ENCODE data around the gene MSANTD1. TPM values are rescaled to one million over a fixed set of nuclear protein-coding genes. Genes with fewer than 3 reads are reported as not detected.

Gene MSANTD1
- total RNA-seq, 1 experiment from 2014 or later = 0.95 TPM

- Histone ChIP-seq H3K36me3 (ENCODE audit: control insufficient read depth, insufficient read depth, low read length) (0 out of 2 replicates have a peak, but pooled peaks cover 5% of the 10 kb centered on the region), H3K4me1 (no peaks in the 10 kb centered on the region), H3K9me3 (no peaks in the 10 kb centered on the region), H3K27me3 (replicated peaks; ENCODE audit: control insufficient read depth, insufficient read depth, low read length) (no peaks in the 10 kb centered on the region), H3K4me3 (ENCODE audit: low read depth, low read length) (no peak overlapping the region)
- TF ChIP-seq CTCF (IDR thresholded peaks at IDR 0.05; ENCODE audit: insufficient read depth in 1 of 2, low read depth in 1 of 2, low read length in 1 of 2, severe bottlenecking in 1 of 2, unreplicated experiment in 1 of 2) = no peak
- BruUV-seq (replicated peaks) = no TSS peak
- ChIA-PET POLR2A (no interaction called here), CTCF (interaction anchor here (0.7 kb wide), 1 partner anchor 75 kb away, joined by 3 read pairs; no protein-coding TSS in a partner anchor)
- Mint-ChIP-seq H3K4me1 (ENCODE audit: low read depth, unreplicated experiment) (no peaks in the 10 kb centered on the region), H3K9me3 (ENCODE audit: unreplicated experiment) (no peaks in the 10 kb centered on the region), H3K27me3 (ENCODE audit: insufficient read depth, unreplicated experiment) (no peaks in the 10 kb centered on the region), H3K36me3 (ENCODE audit: insufficient read depth, unreplicated experiment) (peaks cover 50% of the 10 kb centered on the region), H3K4me3 (ENCODE audit: unreplicated experiment) (no peak overlapping the region), H3K27ac (ENCODE audit: unreplicated experiment) (no peak overlapping the region)
- intact Hi-C loops (cut with micrococcal nuclease; ENCODE audit: unreplicated experiment) = no loop called here
- no peak for DNase-seq
Measured at GRCh38 chr4:3225071-3225850, 23.7 kb upstream of the MSANTD1 start.

GRCh38 chr4:3225936-3226335 lies 23.0 kb upstream of the MSANTD1 start:
- BruUV-seq (replicated peaks) = no TSS peak
- TF ChIP-seq CTCF (IDR thresholded peaks at IDR 0.05; ENCODE audit: insufficient read depth in 1 of 2, low read depth in 1 of 2, low read length in 1 of 2, severe bottlenecking in 1 of 2, unreplicated experiment in 1 of 2) = no peak
- H3K27ac Mint-ChIP-seq (ENCODE audit: unreplicated experiment) = no peak overlapping the region
- Histone ChIP-seq H3K27me3 (replicated peaks; ENCODE audit: control insufficient read depth, insufficient read depth, low read length) (no peaks in the 10 kb centered on the region), H3K4me1 (no peaks in the 10 kb centered on the region), H3K36me3 (ENCODE audit: control insufficient read depth, insufficient read depth, low read length) (peaks cover 5% of the 10 kb centered on the region; the same call in 1 of the 2 replicates), H3K9me3 (no peaks in the 10 kb centered on the region), H3K4me3 (ENCODE audit: low read depth, low read length) (no peak overlapping the region)
- peaks cover 57% of the 10 kb centered on the region for H3K36me3 Mint-ChIP-seq (ENCODE audit: insufficient read depth, unreplicated experiment)
- DNase-seq = no peak
- intact Hi-C loops (cut with micrococcal nuclease; ENCODE audit: unreplicated experiment) = no loop called here
- H3K4me3 Mint-ChIP-seq (ENCODE audit: unreplicated experiment) = no peak overlapping the region
- CTCF ChIA-PET = no interaction called here
- no peaks in the 10 kb centered on the region for H3K4me1 Mint-ChIP-seq (ENCODE audit: low read depth, unreplicated experiment)
- H3K9me3 Mint-ChIP-seq (ENCODE audit: unreplicated experiment) = no peaks in the 10 kb centered on the region
- no peaks in the 10 kb centered on the region for H3K27me3 Mint-ChIP-seq (ENCODE audit: insufficient read depth, unreplicated experiment)
- POLR2A ChIA-PET = no interaction called here

GRCh38 chr4:3226467-3226866 lies 22.5 kb upstream of the MSANTD1 start:
- CTCF ChIA-PET = no interaction called here
- no TSS peak for BruUV-seq (replicated peaks)
- no peaks in the 10 kb centered on the region for H3K9me3 Mint-ChIP-seq (ENCODE audit: unreplicated experiment)
- H3K27ac Mint-ChIP-seq (ENCODE audit: unreplicated experiment) = no peak overlapping the region
- intact Hi-C loops (cut with micrococcal nuclease; ENCODE audit: unreplicated experiment) = no loop called here
- POLR2A ChIA-PET = no interaction called here
- DNase-seq = no peak
- H3K9me3 ChIP-seq = no peaks in the 10 kb centered on the region
- no peak overlapping the region for H3K4me3 Mint-ChIP-seq (ENCODE audit: unreplicated experiment)
- no peaks in the 10 kb centered on the region for H3K27me3 ChIP-seq (replicated peaks; ENCODE audit: control insufficient read depth, insufficient read depth, low read length)
- H3K36me3 Mint-ChIP-seq (ENCODE audit: insufficient read depth, unreplicated experiment) = peaks cover 60% of the 10 kb centered on the region
- no peaks in the 10 kb centered on the region for H3K4me1 ChIP-seq
- H3K4me1 Mint-ChIP-seq (ENCODE audit: low read depth, unreplicated experiment) = no peaks in the 10 kb centered on the region
- H3K36me3 ChIP-seq (ENCODE audit: control insufficient read depth, insufficient read depth, low read length) = peaks cover 5% of the 10 kb centered on the region; the same call in 1 of the 2 replicates
- H3K27me3 Mint-ChIP-seq (ENCODE audit: insufficient read depth, unreplicated experiment) = no peaks in the 10 kb centered on the region
- no peak for TF ChIP-seq CTCF (IDR thresholded peaks at IDR 0.05; ENCODE audit: insufficient read depth in 1 of 2, low read depth in 1 of 2, low read length in 1 of 2, severe bottlenecking in 1 of 2, unreplicated experiment in 1 of 2)
- H3K4me3 ChIP-seq (ENCODE audit: low read depth, low read length) = no peak overlapping the region

Measured in Caco-2 (cell line).